HEK293 (cell line): ENCODE data around the gene LGI1.

Experiments
- CTCF ChIP-seq: fragments of 450-650 bp; formaldehyde crosslinking; IDR thresholded peaks from 2 replicates; pipeline ENCODE4 v1.5.1; 2016; ENCODE audit warnings: missing biosample characterization, missing genetic modification characterization
- KLF10 ChIP-seq: fragments of 450-650 bp; IDR thresholded peaks from 2 replicates; pipeline ENCODE4 v1.5.1; 2018; ENCODE audit warnings: missing biosample characterization, mild to moderate bottlenecking, missing genetic modification characterization

- TF ChIP-seq KLF10, result no peak
- TF ChIP-seq CTCF (tag by site-specific recombination), result no peak
These were observed 15.4 kb downstream of the LGI1 start for GRCh38 chr10:93773120-93773519.
